GM12878 (cell line): ENCODE results near the gene ZNF107.

Experiments
- GABPA ChIP-seq: IDR thresholded peaks from 2 replicates; pipeline ENCODE4 v1.6.1; 2014; ENCODE audit warnings: antibody characterized with exemption, low read depth, mild to moderate bottlenecking, inconsistent platforms
- SIN3A ChIP-seq: IDR thresholded peaks from 2 replicates; pipeline ENCODE4 v1.6.1; 2012; ENCODE audit warnings: low read depth, low read length, improper control_type of control experiment

- TF ChIP-seq GABPA (no peak), SIN3A (no peak)
These were observed 25.9 kb downstream of the ZNF107 start for GRCh38 chr7:64691831-64692230.
